Measurements from ENCODE around the gene FSIP2. TPM values are rescaled to one million over a fixed set of nuclear protein-coding genes. Genes with fewer than 3 reads are reported as not detected.

FSIP2 gene
- total and polyA plus RNA-seq, 2 experiments from 2014 or later = 3.4 to 13.8 TPM

- H3K4me1 ChIP-seq (ENCODE audit: low read depth) = no peaks in the 10 kb centered on the region
- H3K27ac ChIP-seq = no peak overlapping the region
- no peak for TF ChIP-seq CTCF (IDR thresholded peaks at IDR 0.05; ENCODE audit: low read depth, low read length)
- H3K36me3 ChIP-seq = no peaks in the 10 kb centered on the region
- no peaks in the 10 kb centered on the region for H3K27me3 ChIP-seq
- no peaks in the 10 kb centered on the region for H3K9me3 ChIP-seq (ENCODE audit: low read depth)
- no peak overlapping the region for H3K4me3 ChIP-seq
- no peak for DNase-seq (ENCODE audit: low read depth in 1 of 2, low spot score in 1 of 2)
Observed at GRCh38 chr2:185807351-185807750, 68.7 kb downstream of the FSIP2 start.

- Histone ChIP-seq H3K27me3 (no peaks in the 10 kb centered on the region), H3K27ac (no peak overlapping the region), H3K4me1 (ENCODE audit: low read depth) (no peaks in the 10 kb centered on the region), H3K36me3 (no peaks in the 10 kb centered on the region), H3K4me3 (no peak overlapping the region), H3K9me3 (ENCODE audit: low read depth) (no peaks in the 10 kb centered on the region)
- DNase-seq (ENCODE audit: low read depth in 1 of 2, low spot score in 1 of 2) = no peak
- no peak for TF ChIP-seq CTCF (IDR thresholded peaks at IDR 0.05; ENCODE audit: low read depth, low read length)
Observed at GRCh38 chr2:185811580-185811979, 73.0 kb downstream of the FSIP2 start.

GRCh38 chr2:185813707-185814106, 75.1 kb downstream of the FSIP2 start:
- no peak for DNase-seq (ENCODE audit: low read depth in 1 of 2, low spot score in 1 of 2)
- H3K36me3 ChIP-seq = no peaks in the 10 kb centered on the region
- H3K27ac ChIP-seq = no peak overlapping the region
- H3K27me3 ChIP-seq = no peaks in the 10 kb centered on the region
- no peaks in the 10 kb centered on the region for H3K4me1 ChIP-seq (ENCODE audit: low read depth)
- no peaks in the 10 kb centered on the region for H3K9me3 ChIP-seq (ENCODE audit: low read depth)
- no peak for TF ChIP-seq CTCF (IDR thresholded peaks at IDR 0.05; ENCODE audit: low read depth, low read length)
- H3K4me3 ChIP-seq = no peak overlapping the region

- DNase-seq (ENCODE audit: low read depth in 1 of 2, low spot score in 1 of 2) = no peak
- no peak overlapping the region for H3K4me3 ChIP-seq
- no peak for TF ChIP-seq CTCF (IDR thresholded peaks at IDR 0.05; ENCODE audit: low read depth, low read length)
Observed at GRCh38 chr2:185817991-185818390, 79.4 kb downstream of the FSIP2 start.

GRCh38 chr2:185821467-185821866, 82.9 kb downstream of the FSIP2 start:
- H3K4me1 ChIP-seq (ENCODE audit: low read depth) = no peaks in the 10 kb centered on the region
- no peak for DNase-seq (ENCODE audit: low read depth in 1 of 2, low spot score in 1 of 2)
- no peak overlapping the region for H3K4me3 ChIP-seq
- H3K36me3 ChIP-seq = no peaks in the 10 kb centered on the region
- H3K9me3 ChIP-seq (ENCODE audit: low read depth) = no peaks in the 10 kb centered on the region
- TF ChIP-seq CTCF (IDR thresholded peaks at IDR 0.05; ENCODE audit: low read depth, low read length) = no peak
- H3K27ac ChIP-seq = no peak overlapping the region
- no peaks in the 10 kb centered on the region for H3K27me3 ChIP-seq

More at GRCh38 chr2:185817991-185818390, 79.4 kb downstream of the FSIP2 start:
- Histone ChIP-seq H3K27ac (no peak overlapping the region), H3K27me3 (no peaks in the 10 kb centered on the region), H3K36me3 (no peaks in the 10 kb centered on the region), H3K9me3 (ENCODE audit: low read depth) (no peaks in the 10 kb centered on the region), H3K4me1 (ENCODE audit: low read depth) (no peaks in the 10 kb centered on the region)

GRCh38 chr2:185823773-185824172, 85.2 kb downstream of the FSIP2 start:
- Histone ChIP-seq H3K9me3 (ENCODE audit: low read depth) (no peaks in the 10 kb centered on the region), H3K4me3 (no peak overlapping the region), H3K27ac (no peak overlapping the region), H3K4me1 (ENCODE audit: low read depth) (no peaks in the 10 kb centered on the region), H3K36me3 (no peaks in the 10 kb centered on the region), H3K27me3 (no peaks in the 10 kb centered on the region)
- DNase-seq (ENCODE audit: low read depth in 1 of 2, low spot score in 1 of 2) = no peak
- no peak for TF ChIP-seq CTCF (IDR thresholded peaks at IDR 0.05; ENCODE audit: low read depth, low read length)

All from cardiac muscle cell (in vitro differentiated cells and primary cell).